WERI-Rb-1 (cell line): Measurements from ENCODE around the gene PAXX.
"Not testable (repeated sequence)": the region's sequence is repeated elsewhere in the genome, so short reads cannot be mapped to it uniquely, and the experiment has no call there.

Source experiments
- DNase-seq: peaks from one replicate; pipeline ENCODE4 v3.0.0-alpha.2; 2020
- H3K27ac ChIP-seq: fragments of 250-450 bp; sonication (Bioruptor Pico); 2 replicates; pipeline ENCODE4 v1.5.1; 2020; ENCODE audit warnings: mild to moderate bottlenecking, moderate library complexity
- H3K27me3 ChIP-seq: fragments of 250-450 bp; sonication (Bioruptor Pico); 2 replicates; pipeline ENCODE4 v1.5.1; 2021; ENCODE audit warnings: mild to moderate bottlenecking, low read depth, moderate library complexity; ENCODE audit not compliant: insufficient read depth, severe bottlenecking
- H3K36me3 ChIP-seq: fragments of 250-450 bp; sonication (Bioruptor Pico); 2 replicates; pipeline ENCODE4 v1.5.1; 2020; ENCODE audit warnings: mild to moderate bottlenecking, moderate library complexity
- H3K4me3 ChIP-seq: 2 replicates; pipeline ENCODE4 v1.5.1; 2011; ENCODE audit warnings: low read depth, mild to moderate bottlenecking, control low read depth, low read length
- H3K9me3 ChIP-seq: fragments of 250-450 bp; sonication (Bioruptor Pico); 2 replicates; pipeline ENCODE4 v1.5.1; 2021; ENCODE audit warnings: mild to moderate bottlenecking, moderate library complexity; ENCODE audit not compliant: severe bottlenecking
- CTCF ChIP-seq: IDR thresholded peaks from 2 replicates; pipeline ENCODE4 v1.5.1; 2011; ENCODE audit warnings: low read depth, mild to moderate bottlenecking, control low read depth, inconsistent platforms, low read length

Gene PAXX

GRCh38 chr9:136997830-136998234 is 5.6 kb downstream of the PAXX start:
- Histone ChIP-seq H3K36me3 (peaks cover 20% of the 10 kb centered on the region), H3K9me3 (no peaks in the 10 kb centered on the region), H3K4me3 (no peak overlapping the region), H3K27ac (no peak overlapping the region), H3K27me3 (no peaks in the 10 kb centered on the region)
- DNase-seq, result no peak
- TF ChIP-seq CTCF, result no peak

- TF ChIP-seq CTCF, result no peak
- no peak overlapping the region for H3K4me3 ChIP-seq
- H3K27me3 ChIP-seq, result no peaks in the 10 kb centered on the region
- peaks cover 2% of the 10 kb centered on the region for H3K9me3 ChIP-seq
- H3K27ac ChIP-seq, result no peak overlapping the region
- DNase-seq, result no peak
- H3K36me3 ChIP-seq, result no peaks in the 10 kb centered on the region; the same call in 1 of the 2 replicates
Measured at GRCh38 chr9:137000177-137000930, 8.1 kb downstream of the PAXX start.

GRCh38 chr9:137001857-137002645 is 9.8 kb downstream of the PAXX start:
- H3K27me3 ChIP-seq, result no peaks in the 10 kb centered on the region
- H3K36me3 ChIP-seq, result no peaks in the 10 kb centered on the region
- no peak overlapping the region for H3K4me3 ChIP-seq
- H3K9me3 ChIP-seq, result peaks cover 2% of the 10 kb centered on the region
- DNase-seq, result no peak
- no peak overlapping the region for H3K27ac ChIP-seq
- TF ChIP-seq CTCF, result no peak

- no peak overlapping the region for H3K4me3 ChIP-seq
- H3K27ac ChIP-seq, result no peak overlapping the region
- DNase-seq, result no peak
- peaks cover 2% of the 10 kb centered on the region for H3K9me3 ChIP-seq
- H3K27me3 ChIP-seq, result no peaks in the 10 kb centered on the region
- TF ChIP-seq CTCF, result no peak
- no peaks in the 10 kb centered on the region for H3K36me3 ChIP-seq
Measured at GRCh38 chr9:137002646-137003041, 10.4 kb downstream of the PAXX start.

- peak; percentile 55 for DNase-seq
- not testable (repeated sequence) for H3K27ac ChIP-seq, H3K4me3 ChIP-seq, H3K36me3 ChIP-seq, H3K27me3 ChIP-seq, H3K9me3 ChIP-seq
- peak; percentile 32; the same call in 1 of the 2 replicates for TF ChIP-seq CTCF
Measured at GRCh38 chr9:137004285-137004684, 12.1 kb downstream of the PAXX start.
